HepG2 (cell line): ENCODE data around the gene PIWIL4. TPM values are rescaled to one million over a fixed set of nuclear protein-coding genes. Genes with fewer than 3 reads are reported as not detected.

ENCODE experiments used
- ATAC-seq: fragments of 200-7000 bp; cut with Tn5 transposase; 3 replicates; pipeline ENCODE4 v1.9.1; 2020; ENCODE audit warnings: mild to moderate bottlenecking, moderate library complexity
- BruUV-seq: library from RNA; stranded (reverse); fragments of 400-500 nt; replicated peaks from 2 replicates; lab custom pipeline; 2021; lab: Mats Ljungman, UMichigan
- CTCF ChIA-PET: fragments of 300-600 bp; formaldehyde crosslinking; extraction: SDS; loops from one replicate; lab custom pipeline; 2021; ENCODE audit warnings: low total read pairs, inconsistent platforms, low intra/inter-chr PET ratio; lab: Yijun Ruan, JAX
- POLR2A ChIA-PET: fragments of 350-600 bp; sonication (Branson Sonifier 250); formaldehyde crosslinking; loops from one replicate; lab custom pipeline; 2020; ENCODE audit warnings: antibody characterized with exemption, inconsistent platforms; lab: Yijun Ruan, JAX
- DNase-seq: peaks from one replicate; pipeline ENCODE4 v3.0.0-alpha.2; 2015; ENCODE audit warnings: low spot score
- FAIRE-seq: peaks from 3 replicates; lab custom pipeline; 2011; peaks lifted over from hg19 to GRCh38; lab: Jason Lieb, UNC
- H2AFZ ChIP-seq: one replicate; pipeline ENCODE4 v1.6.1; 2011; ENCODE audit warnings: low read length, inconsistent platforms
- H3K27ac ChIP-seq: fragments of 300-600 bp; 3 replicates; pipeline ENCODE4 v1.8.0; 2011; ENCODE audit warnings: mixed run types, mild to moderate bottlenecking, mixed read lengths, low read length, inconsistent platforms; ENCODE audit not compliant: insufficient read depth; ENCODE audit errors: extremely low read length
- H3K27me3 ChIP-seq, 2 experiments: fragments of 200-600 bp in 1 of 2; 2 replicates in 1 of 2; 3 replicates in 1 of 2; pipeline versions ENCODE4 v1.6.0 to v1.8.0; 2011; ENCODE audit warnings: low read length in 2 of 2, mild to moderate bottlenecking in 2 of 2, moderate library complexity in 2 of 2, inconsistent platforms in 1 of 2; ENCODE audit not compliant: insufficient read depth in 2 of 2, control insufficient read depth in 1 of 2
- H3K36me3 ChIP-seq, 2 experiments: fragments of 200-600 bp in 1 of 2; replicated peaks in 1 of 2; 2 replicates in 1 of 2; 3 replicates in 1 of 2; pipeline versions ENCODE4 v1.5.1 to v1.8.0; 2011; ENCODE audit warnings: low read length in 2 of 2, inconsistent platforms in 1 of 2; ENCODE audit not compliant: insufficient read depth in 2 of 2, control insufficient read depth in 1 of 2
- H3K4me1 ChIP-seq: 2 replicates; pipeline ENCODE4 v1.5.1; 2012; ENCODE audit warnings: low read length, inconsistent platforms; ENCODE audit not compliant: insufficient read depth
- H3K4me2 ChIP-seq: 2 replicates; pipeline ENCODE4 v1.6.0; 2011; ENCODE audit warnings: low read depth, low read length, inconsistent platforms
- H3K4me3 ChIP-seq, 3 experiments: fragments of 200-600 bp in 1 of 3; sonication (generic), shearing (Covaris generic) in 1 of 3; replicated peaks in 1 of 3; 2 replicates each; pipeline ENCODE4 v1.5.1; 2011 to 2016; ENCODE audit warnings: low read length in 3 of 3, inconsistent platforms in 2 of 3, low read depth in 2 of 3, mild to moderate bottlenecking in 2 of 3, control low read depth in 1 of 3, mixed read lengths in 1 of 3; ENCODE audit not compliant: insufficient read depth in 1 of 3
- H3K79me2 ChIP-seq: one replicate; pipeline ENCODE4 v1.6.1; 2011; ENCODE audit warnings: low read length, inconsistent platforms; ENCODE audit not compliant: insufficient read depth
- H3K9ac ChIP-seq: 2 replicates; pipeline ENCODE4 v1.6.0; 2011; ENCODE audit warnings: mild to moderate bottlenecking, low read depth, low read length, inconsistent platforms; ENCODE audit not compliant: insufficient read depth
- H3K9me3 ChIP-seq: 2 replicates; pipeline ENCODE4 v1.5.1; 2012; ENCODE audit warnings: mild to moderate bottlenecking, low read length
- H4K20me1 ChIP-seq: 2 replicates; pipeline ENCODE4 v1.6.0; 2011; ENCODE audit warnings: inconsistent platforms, mild to moderate bottlenecking, low read length, moderate library complexity; ENCODE audit not compliant: insufficient read depth
- ATF1 ChIP-seq: IDR thresholded peaks from 2 replicates; pipeline ENCODE4 v1.6.1; 2016; ENCODE audit warnings: mild to moderate bottlenecking, control low read depth
- ATF7 ChIP-seq, 2 experiments: fragments of 450-650 bp in 1 of 2; sonication (generic) in 1 of 2; formaldehyde crosslinking in 1 of 2; IDR thresholded peaks; 2 replicates each; pipeline versions ENCODE4 v1.4.0 to v1.6.1; 2016 to 2020; ENCODE audit warnings: antibody characterized with exemption in 1 of 2, mild to moderate bottlenecking in 1 of 2, missing genetic modification reagents in 1 of 2
- FOSL2 ChIP-seq: sonication (generic); formaldehyde crosslinking; IDR thresholded peaks from 2 replicates; pipeline ENCODE4 v1.4.0; 2020; ENCODE audit warnings: missing genetic modification reagents
- FOXA3 ChIP-seq: IDR thresholded peaks from 2 replicates; pipeline ENCODE4 v1.6.1; 2016; ENCODE audit warnings: missing genetic modification reagents, missing compliant biosample characterization
- FOXJ3 ChIP-seq: sonication (generic); formaldehyde crosslinking; IDR thresholded peaks from 2 replicates; pipeline ENCODE4 v1.4.0; 2020; ENCODE audit warnings: missing genetic modification reagents, mild to moderate bottlenecking, borderline replicate concordance
- HDAC1 ChIP-seq: sonication (generic); formaldehyde crosslinking; IDR thresholded peaks from 2 replicates; pipeline ENCODE4 v1.5.1; 2020; ENCODE audit warnings: mild to moderate bottlenecking, missing genetic modification reagents
- KLF11 ChIP-seq: IDR thresholded peaks from 2 replicates; pipeline ENCODE4 v1.6.1; 2016; ENCODE audit warnings: missing compliant biosample characterization
- KLF13 ChIP-seq: sonication (generic); formaldehyde crosslinking; IDR thresholded peaks from 2 replicates; pipeline ENCODE4 v1.4.0; 2020; ENCODE audit warnings: mild to moderate bottlenecking, missing genetic modification reagents
- PHF8 ChIP-seq: sonication (generic); formaldehyde crosslinking; IDR thresholded peaks from 2 replicates; pipeline ENCODE4 v1.5.0; 2020; ENCODE audit warnings: missing genetic modification reagents
- RFXAP ChIP-seq: sonication (generic); formaldehyde crosslinking; IDR thresholded peaks from 2 replicates; pipeline ENCODE4 v1.4.0; 2020; ENCODE audit warnings: missing genetic modification reagents, borderline replicate concordance
- TEF ChIP-seq: sonication (generic); formaldehyde crosslinking; IDR thresholded peaks from 2 replicates; pipeline ENCODE4 v1.5.0; 2020; ENCODE audit warnings: missing genetic modification reagents
- ZBTB40 ChIP-seq, 2 experiments: fragments of 450-650 bp in 1 of 2; sonication (generic) in 1 of 2; formaldehyde crosslinking in 1 of 2; IDR thresholded peaks; 2 replicates each; pipeline versions ENCODE4 v1.6.1 to v1.8.0; 2016 to 2022; ENCODE audit warnings: antibody characterized with exemption in 1 of 2, mild to moderate bottlenecking in 1 of 2, missing genetic modification reagents in 1 of 2
- ZFY ChIP-seq: sonication (generic); formaldehyde crosslinking; IDR thresholded peaks from 2 replicates; pipeline ENCODE4 v1.4.0; 2020; ENCODE audit warnings: missing genetic modification reagents
- WGBS: methylation state at CpG from one replicate; pipeline ENCODE4 v1.1.6; 2017; ENCODE audit warnings: low lambda C conversion rate; 5-methylcytosine and 5-hydroxymethylcytosine counted together
- in situ Hi-C: cut with HindIII; loops from 2 replicates; pipeline ENCODE4 v1.10.0; 2017; ENCODE audit warnings: low pct_unique_long_range_greater_than_20kb; ENCODE audit not compliant: extremely low pct_ligation_motif_present
- intact Hi-C: fragments of 100-400 bp; cut with micrococcal nuclease; formaldehyde crosslinking; loops from one replicate; pipeline ENCODE4 v1.10.0; 2022; ENCODE audit not compliant: unreplicated experiment
- polyA plus RNA-seq, 8 experiments: library from polyadenylated mRNA; depleted of rRNA in 3 of 8; stranded (reverse) in 7 of 8; unstranded in 1 of 8; fragments of >200 nt; fragmentation: Illumina TruSeq in 4 of 8; extraction: Trizol in 4 of 8; gene quantifications; 2 replicates each; pipeline versions ENCODE4 v1.2.1 to v1.2.3, GENCODE V29; 2011 to 2016; ENCODE audit warnings: low read depth in 4 of 8, missing spikeins in 1 of 8, mixed read lengths in 1 of 8; ENCODE audit not compliant: insufficient read depth in 1 of 8
- total RNA-seq, 5 experiments: library from RNA; depleted of rRNA; stranded (reverse); fragments of >200 nt; fragmentation: Illumina TruSeq; extraction: Trizol; gene quantifications; 2 replicates each; pipeline ENCODE4 v1.2.3, GENCODE V29; 2016; ENCODE audit warnings: low read depth in 1 of 5

Gene PIWIL4
- total and polyA plus RNA-seq, 2 of the 13 experiments (the other 11 are each of a cell fraction or from before 2014, with no cell fraction given): 0.08 TPM; not detected in 1

- Histone ChIP-seq H3K4me3 (no peak overlapping the region), H3K27me3 (0 out of 5 replicates have a peak, but pooled peaks cover 0 to 5% of the 10 kb centered on the region in 2 experiments), H3K9ac (no peak overlapping the region), H3K4me2 (no peak overlapping the region), H3K27ac (no peak overlapping the region), H2AFZ (no peak overlapping the region), H3K4me1 (no peaks in the 10 kb centered on the region), H3K9me3 (no peaks in the 10 kb centered on the region), H4K20me1 (no peaks in the 10 kb centered on the region), H3K36me3 (no peaks in the 10 kb centered on the region), H3K79me2 (no peaks in the 10 kb centered on the region)
- intact Hi-C loops (no loop called here), in situ Hi-C loops (no loop called here)
- FAIRE-seq: no peak
- ChIA-PET POLR2A (no interaction called here), CTCF (no interaction called here)
- WGBS: 49% methylated on average over 3 of the region's 3 CpGs
- no peak for DNase-seq
- no TSS peak for BruUV-seq
- no peak for ATAC-seq
- TF ChIP-seq PHF8 (CRISPR knock-in tag) (no peak), KLF11 (CRISPR knock-in tag) (no peak), RFXAP (CRISPR knock-in tag) (no peak), KLF13 (CRISPR knock-in tag) (no peak), FOXA3 (CRISPR knock-in tag) (no peak), HDAC1 (CRISPR knock-in tag) (no peak), ATF7 (IDR thresholded peaks at IDR 0.05) (no peak), ATF7 (CRISPR knock-in tag; IDR thresholded peaks at IDR 0.05) (no peak), ZFY (CRISPR knock-in tag) (no peak), ATF1 (no peak), FOSL2 (CRISPR knock-in tag) (no peak), FOXJ3 (CRISPR knock-in tag) (no peak), TEF (CRISPR knock-in tag) (no peak), ZBTB40 (IDR thresholded peaks at IDR 0.05) (no peak), ZBTB40 (CRISPR knock-in tag; IDR thresholded peaks at IDR 0.05) (no peak)
These were observed 88.1 kb downstream of the PIWIL4 start for GRCh38 chr11:94655291-94655690.
